ENCODE measurements around the gene DOK6. TPM values are rescaled to one million over a fixed set of nuclear protein-coding genes. Genes with fewer than 3 reads are reported as not detected.

DOK6 gene
- total RNA-seq, 5 donors from 2014 or later (not counting 1 experiment from before 2014, with no cell fraction given), result 0.03 TPM; not detected in 4

DNA sequence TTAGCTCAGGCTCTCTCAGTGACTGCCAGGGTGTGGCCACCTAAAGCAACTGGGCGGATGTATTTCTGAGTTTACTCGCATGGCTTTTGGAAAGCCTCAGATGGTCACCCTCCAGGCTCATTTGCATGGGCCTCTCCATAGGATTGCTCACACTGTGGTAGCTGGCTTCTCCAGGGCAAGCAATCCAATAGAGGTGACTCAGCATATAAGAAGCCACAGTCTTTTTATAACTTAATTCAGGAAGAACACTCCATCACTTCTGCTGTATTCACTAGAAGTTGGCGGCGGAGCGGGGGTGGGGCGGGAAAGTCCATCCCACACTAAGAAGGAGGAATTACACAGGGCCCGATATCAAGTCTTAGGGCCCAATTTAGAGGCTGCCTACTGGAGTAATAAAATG is 3.6 kb upstream of the DOK6 start:
- Histone ChIP-seq H3K4me3 (ENCODE audit: control insufficient read depth in 1 of 2, extremely low read depth in 1 of 2, low read length in 1 of 2) (no peak overlapping the region), H3K27me3 (replicated peaks in 1 of 2; ENCODE audit: control insufficient read depth in 2 of 2, extremely low read depth in 1 of 2, insufficient read depth in 2 of 2, low read length in 1 of 2) (peaks cover 7 to 21% of the 10 kb centered on the region in 2 experiments), H3K36me3 (ENCODE audit: control insufficient read depth in 2 of 2, extremely low read depth in 1 of 2, insufficient read depth in 1 of 2, low read length in 1 of 2) (no peaks in the 10 kb centered on the region), H3K4me1 (ENCODE audit: control insufficient read depth in 1 of 2, extremely low read depth in 1 of 2, insufficient read depth in 2 of 2, low read length in 2 of 2) (peaks cover 2 to 9% of the 10 kb centered on the region in 2 experiments), H3K9me3 (no peaks in the 10 kb centered on the region), H3K27ac (ENCODE audit: low read length) (no peak overlapping the region)
- ChIA-PET CTCF (interaction anchor here (0.7 kb wide), 2 partner anchors 747 to 839 kb away, joined by 8 to 9 read pairs; no protein-coding TSS in a partner anchor), POLR2A (no interaction called here)
- 94% methylated on average over 2 of the region's 7 CpGs for WGBS (ENCODE audit: insufficient coverage)
- no peaks in the 10 kb centered on the region for H3K9me3 Mint-ChIP-seq
- H3K4me3 Mint-ChIP-seq, result no peak overlapping the region
- H3K27me3 Mint-ChIP-seq, result peaks cover 37 to 45% of the 10 kb centered on the region in 2 donors
- ATAC-seq (replicated peaks in 1 of 4) (no peak), DNase-seq (no peak)
- H3K4me1 Mint-ChIP-seq, result peaks cover 8 to 15% (median 14%) of the 10 kb centered on the region in 3 donors
- no peaks in the 10 kb centered on the region for H3K36me3 Mint-ChIP-seq
- no peak overlapping the region for H3K27ac Mint-ChIP-seq

- no CpG with 5 or more reads among the region's 3 CpGs for WGBS (ENCODE audit: insufficient coverage)
- no peak for ATAC-seq (replicated peaks in 1 of 4)
- POLR2A ChIA-PET, result no interaction called here
- no peak for DNase-seq
- H3K9me3 Mint-ChIP-seq, result no peaks in the 10 kb centered on the region
- no peak overlapping the region for H3K27ac Mint-ChIP-seq
- H3K27me3 ChIP-seq (replicated peaks in 1 of 2; ENCODE audit: control insufficient read depth in 2 of 2, extremely low read depth in 1 of 2, insufficient read depth in 2 of 2, low read length in 1 of 2), result peaks cover 18 to 31% of the 10 kb centered on the region in 2 experiments
- peak overlapping the region in 1 of 3 donors; percentile 71 for H3K4me3 Mint-ChIP-seq
- CTCF ChIA-PET, result interaction anchor here in 1 of 2 donors (0.7 kb wide), 1 partner anchor 1427 kb away, joined by 4 read pairs; no protein-coding TSS in a partner anchor
- no peak overlapping the region for H3K27ac ChIP-seq (ENCODE audit: low read length)
- peaks cover 12 to 20% (median 20%) of the 10 kb centered on the region in 3 donors for H3K4me1 Mint-ChIP-seq
- H3K27me3 Mint-ChIP-seq, result peaks cover 51 to 60% of the 10 kb centered on the region in 2 donors
- H3K4me1 ChIP-seq (ENCODE audit: control insufficient read depth in 1 of 2, extremely low read depth in 1 of 2, insufficient read depth in 2 of 2, low read length in 2 of 2), result peaks cover 2 to 9% of the 10 kb centered on the region in 2 experiments
- no peak overlapping the region for H3K4me3 ChIP-seq (ENCODE audit: control insufficient read depth in 1 of 2, extremely low read depth in 1 of 2, low read length in 1 of 2)
- no peaks in the 10 kb centered on the region for H3K36me3 Mint-ChIP-seq
- no peaks in the 10 kb centered on the region for H3K9me3 ChIP-seq
- H3K36me3 ChIP-seq (ENCODE audit: control insufficient read depth in 2 of 2, extremely low read depth in 1 of 2, insufficient read depth in 1 of 2, low read length in 1 of 2), result no peaks in the 10 kb centered on the region
Observed at GRCh38 chr18:69399253-69399652, 1.4 kb upstream of the DOK6 start.

GRCh38 chr18:69400976-69401225 is 213 bp downstream of the DOK6 start:
- no peaks in the 10 kb centered on the region for H3K36me3 ChIP-seq (ENCODE audit: control insufficient read depth in 2 of 2, extremely low read depth in 1 of 2, insufficient read depth in 1 of 2, low read length in 1 of 2)
- 5% methylated on average over 47 of the region's 47 CpGs for WGBS (ENCODE audit: insufficient coverage)
- H3K27me3 ChIP-seq (replicated peaks in 1 of 2; ENCODE audit: control insufficient read depth in 2 of 2, extremely low read depth in 1 of 2, insufficient read depth in 2 of 2, low read length in 1 of 2), result peaks cover 18 to 31% of the 10 kb centered on the region in 2 experiments
- Mint-ChIP-seq H3K36me3 (no peaks in the 10 kb centered on the region), H3K4me3 (no peak overlapping the region), H3K27me3 (peaks cover 54 to 68% of the 10 kb centered on the region in 2 donors), H3K9me3 (no peaks in the 10 kb centered on the region), H3K4me1 (peaks cover 12 to 20% (median 20%) of the 10 kb centered on the region in 3 donors), H3K27ac (no peak overlapping the region)
- POLR2A ChIA-PET, result no interaction called here
- H3K4me3 ChIP-seq (ENCODE audit: control insufficient read depth in 1 of 2, extremely low read depth in 1 of 2, low read length in 1 of 2), result no peak overlapping the region
- ATAC-seq (replicated peaks in 1 of 4) (no peak), DNase-seq (no peak)
- peaks cover 2 to 9% of the 10 kb centered on the region in 2 experiments for H3K4me1 ChIP-seq (ENCODE audit: control insufficient read depth in 1 of 2, extremely low read depth in 1 of 2, insufficient read depth in 2 of 2, low read length in 2 of 2)
- CTCF ChIA-PET, result no interaction called here
- no peak overlapping the region for H3K27ac ChIP-seq (ENCODE audit: low read length)
- no peaks in the 10 kb centered on the region for H3K9me3 ChIP-seq

DNA sequence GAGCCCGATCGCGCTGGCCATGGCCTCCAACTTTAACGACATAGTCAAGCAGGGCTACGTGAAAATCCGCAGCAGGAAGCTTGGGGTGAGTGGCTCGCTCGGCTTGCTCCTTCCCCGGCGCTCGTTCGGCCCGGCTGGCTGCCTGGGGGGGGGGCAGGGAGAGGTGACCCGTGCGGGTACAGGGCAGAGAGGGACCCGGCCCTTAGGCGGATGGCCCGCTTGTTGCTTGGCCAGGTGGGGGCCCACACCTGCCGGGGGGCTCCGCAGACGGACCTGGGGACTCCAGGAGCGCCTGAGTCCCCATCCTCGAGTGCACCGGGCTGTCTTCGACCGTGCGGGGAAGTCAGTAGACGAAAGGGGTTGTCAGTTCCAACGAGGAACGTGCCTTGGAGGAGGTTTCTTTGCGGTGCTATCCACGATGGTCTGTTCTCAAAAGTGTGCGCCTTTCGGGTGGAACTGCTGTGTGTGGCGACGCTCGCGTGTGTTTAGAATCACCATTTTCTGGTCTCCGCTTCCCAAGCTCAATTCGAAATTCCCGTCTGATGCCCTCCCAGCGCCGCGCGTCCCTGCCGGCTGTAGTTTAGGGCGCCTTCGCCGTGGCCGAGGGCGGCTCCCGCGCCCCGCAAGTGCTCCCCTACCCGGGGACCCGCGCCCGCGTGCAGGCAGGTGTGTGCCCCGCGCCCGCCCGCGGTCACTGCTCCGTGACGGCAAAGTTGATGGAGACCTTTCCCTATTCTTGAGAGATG is 711 bp downstream of the DOK6 start:
- H3K27me3 Mint-ChIP-seq, result peaks cover 58 to 68% of the 10 kb centered on the region in 2 donors
- no peaks in the 10 kb centered on the region for H3K36me3 Mint-ChIP-seq
- Histone ChIP-seq H3K9me3 (no peaks in the 10 kb centered on the region), H3K27me3 (replicated peaks in 1 of 2; ENCODE audit: control insufficient read depth in 2 of 2, extremely low read depth in 1 of 2, insufficient read depth in 2 of 2, low read length in 1 of 2) (peaks cover 18 to 31% of the 10 kb centered on the region in 2 experiments), H3K27ac (ENCODE audit: low read length) (no peak overlapping the region), H3K4me3 (ENCODE audit: control insufficient read depth in 1 of 2, extremely low read depth in 1 of 2, low read length in 1 of 2) (no peak overlapping the region), H3K36me3 (ENCODE audit: control insufficient read depth in 2 of 2, extremely low read depth in 1 of 2, insufficient read depth in 1 of 2, low read length in 1 of 2) (no peaks in the 10 kb centered on the region), H3K4me1 (ENCODE audit: control insufficient read depth in 1 of 2, extremely low read depth in 1 of 2, insufficient read depth in 2 of 2, low read length in 2 of 2) (peaks cover 2 to 9% of the 10 kb centered on the region in 2 experiments)
- ChIA-PET POLR2A (no interaction called here), CTCF (no interaction called here)
- 8% methylated on average over 61 of the region's 66 CpGs for WGBS (ENCODE audit: insufficient coverage)
- no peak overlapping the region for H3K27ac Mint-ChIP-seq
- peak overlapping the region in 2 of 3 donors; percentile 17 to 24 for H3K4me3 Mint-ChIP-seq
- DNase-seq (no peak), ATAC-seq (replicated peaks in 1 of 4) (peak in 1 of 4 experiments; percentile 24)
- H3K9me3 Mint-ChIP-seq, result no peaks in the 10 kb centered on the region
- H3K4me1 Mint-ChIP-seq, result peaks cover 12 to 20% (median 20%) of the 10 kb centered on the region in 3 donors

GRCh38 chr18:69401972-69402532 is 1.4 kb downstream of the DOK6 start:
- Mint-ChIP-seq H3K27me3 (peaks cover 58 to 67% of the 10 kb centered on the region in 2 donors), H3K36me3 (no peaks in the 10 kb centered on the region), H3K4me1 (peaks cover 12 to 20% (median 20%) of the 10 kb centered on the region in 3 donors), H3K27ac (peak overlapping the region in 1 of 2 donors; percentile 23), H3K4me3 (peak overlapping the region in 2 of 3 donors; percentile 24 to 34), H3K9me3 (no peaks in the 10 kb centered on the region)
- no peak for DNase-seq
- Histone ChIP-seq H3K4me3 (ENCODE audit: control insufficient read depth in 1 of 2, extremely low read depth in 1 of 2, low read length in 1 of 2) (no peak overlapping the region), H3K4me1 (ENCODE audit: control insufficient read depth in 1 of 2, extremely low read depth in 1 of 2, insufficient read depth in 2 of 2, low read length in 2 of 2) (peaks cover 2 to 9% of the 10 kb centered on the region in 2 experiments), H3K9me3 (no peaks in the 10 kb centered on the region), H3K27ac (ENCODE audit: low read length) (no peak overlapping the region), H3K36me3 (ENCODE audit: control insufficient read depth in 2 of 2, extremely low read depth in 1 of 2, insufficient read depth in 1 of 2, low read length in 1 of 2) (no peaks in the 10 kb centered on the region), H3K27me3 (replicated peaks in 1 of 2; ENCODE audit: control insufficient read depth in 2 of 2, extremely low read depth in 1 of 2, insufficient read depth in 2 of 2, low read length in 1 of 2) (peaks cover 18 to 30% of the 10 kb centered on the region in 2 experiments)
- ChIA-PET CTCF (no interaction called here), POLR2A (no interaction called here)
- ATAC-seq (replicated peaks in 1 of 4), result no peak
- 12% methylated on average over 10 of the region's 19 CpGs for WGBS (ENCODE audit: insufficient coverage)

DNA sequence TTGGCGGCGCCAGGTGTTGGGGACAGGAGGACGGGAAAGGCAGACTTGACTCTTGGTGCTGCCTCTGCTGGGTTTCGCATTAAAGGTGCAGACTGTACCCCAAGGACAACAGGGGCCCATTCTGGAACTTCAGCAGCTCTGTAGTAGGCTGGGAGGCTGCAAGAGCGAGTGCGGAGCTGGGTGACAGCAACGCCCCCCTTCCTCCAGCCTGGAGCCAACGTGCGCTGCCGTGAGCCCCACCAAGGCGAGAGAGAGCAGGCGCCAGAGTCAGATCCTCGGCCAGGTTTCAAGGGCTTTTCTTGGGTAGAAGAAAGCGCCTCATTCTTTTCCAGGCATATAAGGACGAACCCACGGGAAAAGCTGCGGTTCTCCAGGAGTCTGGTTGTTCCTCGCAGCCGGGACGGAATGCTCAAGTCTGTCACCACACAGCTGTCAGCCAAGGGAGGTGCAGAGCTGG is 1.9 kb downstream of the DOK6 start:
- ATAC-seq (replicated peaks in 1 of 4), result no peak
- no peak for DNase-seq
- Mint-ChIP-seq H3K36me3 (no peaks in the 10 kb centered on the region), H3K4me3 (no peak overlapping the region), H3K27ac (peak overlapping the region in 1 of 2 donors; percentile 23), H3K4me1 (peaks cover 12 to 20% (median 20%) of the 10 kb centered on the region in 3 donors), H3K9me3 (no peaks in the 10 kb centered on the region), H3K27me3 (peaks cover 58 to 65% of the 10 kb centered on the region in 2 donors)
- Histone ChIP-seq H3K9me3 (no peaks in the 10 kb centered on the region), H3K27me3 (replicated peaks in 1 of 2; ENCODE audit: control insufficient read depth in 2 of 2, extremely low read depth in 1 of 2, insufficient read depth in 2 of 2, low read length in 1 of 2) (peaks cover 18 to 27% of the 10 kb centered on the region in 2 experiments), H3K4me1 (ENCODE audit: control insufficient read depth in 1 of 2, extremely low read depth in 1 of 2, insufficient read depth in 2 of 2, low read length in 2 of 2) (peaks cover 2 to 9% of the 10 kb centered on the region in 2 experiments), H3K36me3 (ENCODE audit: control insufficient read depth in 2 of 2, extremely low read depth in 1 of 2, insufficient read depth in 1 of 2, low read length in 1 of 2) (no peaks in the 10 kb centered on the region), H3K4me3 (ENCODE audit: control insufficient read depth in 1 of 2, extremely low read depth in 1 of 2, low read length in 1 of 2) (no peak overlapping the region), H3K27ac (ENCODE audit: low read length) (no peak overlapping the region)
- 13% methylated on average over 15 of the region's 20 CpGs for WGBS (ENCODE audit: insufficient coverage)
- ChIA-PET CTCF (no interaction called here), POLR2A (no interaction called here)

Data from T-cell (primary cell).